Stimulated activated naive CD8-positive, alpha-beta T cell treated with anti-CD3 and anti-CD28 coated beads, Interleukin-15, amount 100 ng/mL, for 72 hours (primary cell): ENCODE data around the gene EFHC1.

Source experiments
- ATAC-seq: fragments of 150-1000 bp; cut with Tn5 transposase; 2 replicates; pipeline ENCODE4 v1.10.0; 2021; ENCODE audit warnings: mild to moderate bottlenecking, moderate library complexity
- DNase-seq, 2 donors: peaks; one replicate each; pipeline ENCODE4 v3.0.0; 2021 to 2022
- H3K27ac Mint-ChIP-seq, 2 donors: one replicate each; pipeline ENCODE4 v1.8.0; 2022; ENCODE audit warnings: mild to moderate bottlenecking in 2 of 2, mixed read lengths in 2 of 2, moderate library complexity in 2 of 2
- H3K27me3 Mint-ChIP-seq: one replicate; pipeline ENCODE4 v1.8.0; 2022; ENCODE audit warnings: mixed read lengths
- H3K4me1 Mint-ChIP-seq: one replicate; pipeline ENCODE4 v1.8.0; 2022; ENCODE audit warnings: mild to moderate bottlenecking, mixed read lengths
- H3K4me3 Mint-ChIP-seq, 2 donors: one replicate each; pipeline ENCODE4 v1.8.0; 2022; ENCODE audit warnings: mild to moderate bottlenecking in 2 of 2, mixed read lengths in 2 of 2, moderate library complexity in 1 of 2
- H3K9me3 Mint-ChIP-seq, 2 donors: one replicate each; pipeline ENCODE4 v1.8.0; 2022; ENCODE audit warnings: mixed read lengths in 2 of 2

EFHC1 gene

GRCh38 chr6:52551483-52552277 is 131.5 kb downstream of the EFHC1 start:
- ATAC-seq: no peak
- H3K4me3 Mint-ChIP-seq: no peak overlapping the region
- no peaks in the 10 kb centered on the region for H3K9me3 Mint-ChIP-seq
- H3K27ac Mint-ChIP-seq: peak overlapping the region in 1 of 2 donors; percentile 20
- DNase-seq: no peak
- H3K4me1 Mint-ChIP-seq: peaks cover 7% of the 10 kb centered on the region
- H3K27me3 Mint-ChIP-seq: no peaks in the 10 kb centered on the region

DNA sequence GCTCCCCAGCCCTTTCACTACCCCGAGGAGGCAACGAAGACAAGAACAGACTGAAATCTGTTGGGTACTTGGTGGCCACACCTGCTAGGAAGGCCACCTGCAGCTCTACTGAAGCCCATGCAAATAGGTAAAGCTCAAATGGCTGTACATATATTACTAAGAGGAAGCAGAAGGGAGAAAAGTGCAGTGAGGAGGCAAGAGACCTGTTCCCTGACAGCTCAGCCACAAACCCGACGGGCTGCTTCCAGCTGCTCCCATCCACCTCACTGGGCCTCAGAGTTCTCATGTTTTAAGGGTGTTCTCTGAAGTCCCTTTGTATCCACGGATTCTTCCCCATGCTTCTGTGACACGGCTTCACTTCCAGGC is 132.1 kb downstream of the EFHC1 start:
- peak overlapping the region in 1 of 2 donors; percentile 20 for H3K27ac Mint-ChIP-seq
- peaks cover 7% of the 10 kb centered on the region for H3K4me1 Mint-ChIP-seq
- no peaks in the 10 kb centered on the region for H3K27me3 Mint-ChIP-seq
- no peaks in the 10 kb centered on the region for H3K9me3 Mint-ChIP-seq
- H3K4me3 Mint-ChIP-seq: no peak overlapping the region
- ATAC-seq: no peak
- DNase-seq: no peak

DNA sequence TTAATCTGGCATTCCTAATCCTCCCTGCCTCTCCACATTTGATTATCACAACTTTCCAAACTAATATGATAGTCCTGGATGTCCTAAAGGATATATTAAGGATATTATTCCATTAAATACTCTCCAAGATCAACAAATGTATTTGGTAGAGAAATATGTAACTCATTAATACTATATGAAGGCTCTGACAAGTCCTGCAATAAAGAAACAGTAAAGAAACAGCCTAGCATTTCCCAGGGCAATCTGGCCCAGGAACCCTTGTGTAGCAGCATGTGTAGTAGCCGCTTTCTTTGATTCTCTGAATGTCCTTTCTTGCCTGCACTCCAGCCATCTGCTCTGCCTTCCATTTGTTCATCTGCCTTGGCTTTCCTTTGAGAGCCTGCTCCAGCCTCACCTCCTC is 133.0 kb downstream of the EFHC1 start:
- no peak overlapping the region for H3K4me3 Mint-ChIP-seq
- no peaks in the 10 kb centered on the region for H3K27me3 Mint-ChIP-seq
- H3K27ac Mint-ChIP-seq: no peak overlapping the region
- ATAC-seq: no peak
- H3K9me3 Mint-ChIP-seq: no peaks in the 10 kb centered on the region
- H3K4me1 Mint-ChIP-seq: peaks cover 7% of the 10 kb centered on the region
- DNase-seq: no peak

- DNase-seq (no peak), ATAC-seq (no peak)
- H3K27me3 Mint-ChIP-seq: no peaks in the 10 kb centered on the region
- H3K9me3 Mint-ChIP-seq: no peaks in the 10 kb centered on the region
- H3K27ac Mint-ChIP-seq: no peak overlapping the region
- no peak overlapping the region for H3K4me3 Mint-ChIP-seq
- peaks cover 7% of the 10 kb centered on the region for H3K4me1 Mint-ChIP-seq
Measured at GRCh38 chr6:52553719-52554118, 133.6 kb downstream of the EFHC1 start.

DNA sequence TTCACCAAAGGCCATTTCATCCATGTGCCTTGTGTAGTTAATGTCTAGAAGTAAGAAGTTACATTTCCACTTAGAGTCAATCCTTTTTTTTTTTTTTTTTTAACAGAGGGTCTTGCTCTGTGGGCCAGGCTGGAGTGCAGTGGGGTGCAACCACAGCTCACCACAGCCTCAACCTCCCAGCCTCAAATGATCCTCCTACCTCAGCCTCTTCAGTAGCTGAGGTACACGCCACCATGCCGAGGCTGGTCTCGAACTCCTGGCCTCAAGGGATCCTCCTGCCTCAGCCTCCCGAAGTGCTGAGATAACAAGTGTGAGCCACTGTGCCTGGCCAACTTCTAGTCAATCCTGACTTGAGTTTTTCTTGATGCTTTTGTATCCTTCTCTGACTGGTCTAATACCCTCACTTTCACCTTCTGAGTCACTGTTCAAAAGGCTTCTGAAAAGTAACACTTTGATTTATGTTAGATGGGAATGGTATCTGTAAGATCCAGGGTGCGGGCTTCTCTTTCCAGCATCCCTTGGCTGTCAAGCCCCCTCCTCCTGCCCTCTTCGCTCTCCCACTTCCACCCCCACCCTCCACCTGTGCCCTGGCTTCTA is 134.6 kb downstream of the EFHC1 start:
- Mint-ChIP-seq H3K27ac (no peak overlapping the region), H3K4me3 (no peak overlapping the region), H3K27me3 (no peaks in the 10 kb centered on the region), H3K4me1 (peaks cover 6% of the 10 kb centered on the region), H3K9me3 (no peaks in the 10 kb centered on the region)
- ATAC-seq (no peak), DNase-seq (no peak)

DNA sequence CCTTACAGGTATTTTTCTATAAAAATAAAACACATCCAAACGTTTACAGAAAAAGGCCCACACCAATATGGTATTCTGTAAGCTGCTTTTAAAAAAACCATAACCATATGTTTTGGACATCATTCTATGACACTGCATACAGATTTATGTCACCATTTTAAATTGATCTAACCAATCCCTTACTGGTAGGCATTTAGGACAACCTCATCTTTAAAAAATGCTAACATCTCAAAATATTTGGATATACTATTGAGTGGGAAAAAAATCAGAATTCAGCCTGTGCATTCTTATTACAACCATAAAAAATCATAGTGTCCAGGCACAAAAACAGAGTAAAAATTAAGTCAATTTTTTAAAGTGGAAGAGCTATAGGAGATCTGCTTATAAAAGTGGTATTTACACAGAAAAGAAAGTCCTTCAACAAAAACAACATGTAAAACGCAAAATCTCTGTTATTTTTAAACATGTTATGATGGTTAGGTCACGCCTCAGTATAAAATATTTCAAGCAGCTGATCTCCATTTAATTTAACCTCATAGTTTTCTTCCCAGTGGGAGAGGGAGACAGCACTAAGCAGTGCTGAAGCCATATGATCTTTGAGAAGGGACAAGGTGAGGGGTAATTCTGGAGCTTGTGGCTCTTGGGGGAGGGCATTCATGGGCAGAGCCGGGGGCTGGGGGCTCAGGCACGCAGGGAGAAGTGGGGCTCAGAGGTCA is 135.5 kb downstream of the EFHC1 start:
- no peak for DNase-seq
- no peaks in the 10 kb centered on the region for H3K4me1 Mint-ChIP-seq
- no peak for ATAC-seq
- no peaks in the 10 kb centered on the region for H3K9me3 Mint-ChIP-seq
- H3K27me3 Mint-ChIP-seq: no peaks in the 10 kb centered on the region
- no peak overlapping the region for H3K4me3 Mint-ChIP-seq
- H3K27ac Mint-ChIP-seq: no peak overlapping the region

- Mint-ChIP-seq H3K4me3 (no peak overlapping the region), H3K9me3 (no peaks in the 10 kb centered on the region), H3K27ac (no peak overlapping the region), H3K27me3 (no peaks in the 10 kb centered on the region), H3K4me1 (no peaks in the 10 kb centered on the region)
- ATAC-seq (no peak), DNase-seq (no peak)
Measured at GRCh38 chr6:52557389-52558265, 137.5 kb downstream of the EFHC1 start.

GRCh38 chr6:52558266-52559000 is 138.3 kb downstream of the EFHC1 start:
- DNase-seq (no peak), ATAC-seq (no peak)
- Mint-ChIP-seq H3K27me3 (no peaks in the 10 kb centered on the region), H3K4me1 (no peaks in the 10 kb centered on the region), H3K27ac (no peak overlapping the region), H3K4me3 (no peak overlapping the region), H3K9me3 (no peaks in the 10 kb centered on the region)

- DNase-seq: no peak
- H3K27me3 Mint-ChIP-seq: no peaks in the 10 kb centered on the region
- H3K27ac Mint-ChIP-seq: no peak overlapping the region
- no peaks in the 10 kb centered on the region for H3K9me3 Mint-ChIP-seq
- peaks cover 6% of the 10 kb centered on the region for H3K4me1 Mint-ChIP-seq
- no peak for ATAC-seq
- H3K4me3 Mint-ChIP-seq: no peak overlapping the region
Measured at GRCh38 chr6:52560462-52560861, 140.3 kb downstream of the EFHC1 start.

DNA sequence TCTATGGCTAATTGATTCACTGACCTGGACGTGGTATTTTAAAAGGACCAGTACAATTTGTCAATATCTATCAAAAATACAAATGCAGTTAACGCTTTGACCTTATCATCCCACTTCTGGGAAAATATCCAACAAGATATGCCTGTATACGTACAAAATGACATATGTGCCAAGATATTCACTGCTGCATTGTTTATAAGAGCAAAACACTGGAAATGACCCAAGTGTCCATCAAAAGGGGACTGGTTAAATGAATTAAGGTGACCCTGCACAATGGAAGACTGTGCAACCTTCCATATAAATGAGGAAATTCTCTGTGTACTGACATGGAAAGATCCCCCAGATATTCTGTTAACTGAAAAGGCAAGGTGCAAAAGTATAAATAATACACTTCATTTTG is 142.8 kb downstream of the EFHC1 start:
- peaks cover 20% of the 10 kb centered on the region for H3K4me1 Mint-ChIP-seq
- ATAC-seq (no peak), DNase-seq (no peak)
- no peaks in the 10 kb centered on the region for H3K9me3 Mint-ChIP-seq
- no peak overlapping the region for H3K4me3 Mint-ChIP-seq
- H3K27ac Mint-ChIP-seq: no peak overlapping the region
- no peaks in the 10 kb centered on the region for H3K27me3 Mint-ChIP-seq

DNA sequence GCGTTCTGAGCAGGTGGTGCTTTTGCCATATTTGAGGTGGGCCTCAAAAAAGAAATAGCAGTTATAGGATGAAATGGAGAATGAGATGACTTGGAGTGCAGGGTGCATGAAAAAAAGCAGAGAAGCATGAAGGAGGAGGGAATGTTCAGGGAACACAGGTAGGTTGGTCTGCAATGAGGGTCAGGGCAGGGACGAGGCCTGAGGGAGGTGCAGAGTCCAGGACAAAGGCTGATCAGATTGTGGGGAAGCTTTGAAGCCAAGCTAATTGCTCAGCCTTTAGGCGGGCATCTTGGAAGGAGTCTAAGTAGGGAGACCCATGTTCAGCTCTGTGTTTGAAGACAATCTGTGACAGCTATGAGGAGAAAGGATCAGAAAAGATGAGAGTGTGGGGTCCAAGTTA is 144.7 kb downstream of the EFHC1 start:
- Mint-ChIP-seq H3K27me3 (no peaks in the 10 kb centered on the region), H3K4me1 (peaks cover 20% of the 10 kb centered on the region), H3K27ac (no peak overlapping the region), H3K9me3 (no peaks in the 10 kb centered on the region), H3K4me3 (no peak overlapping the region)
- no peak for ATAC-seq
- DNase-seq: no peak

DNA sequence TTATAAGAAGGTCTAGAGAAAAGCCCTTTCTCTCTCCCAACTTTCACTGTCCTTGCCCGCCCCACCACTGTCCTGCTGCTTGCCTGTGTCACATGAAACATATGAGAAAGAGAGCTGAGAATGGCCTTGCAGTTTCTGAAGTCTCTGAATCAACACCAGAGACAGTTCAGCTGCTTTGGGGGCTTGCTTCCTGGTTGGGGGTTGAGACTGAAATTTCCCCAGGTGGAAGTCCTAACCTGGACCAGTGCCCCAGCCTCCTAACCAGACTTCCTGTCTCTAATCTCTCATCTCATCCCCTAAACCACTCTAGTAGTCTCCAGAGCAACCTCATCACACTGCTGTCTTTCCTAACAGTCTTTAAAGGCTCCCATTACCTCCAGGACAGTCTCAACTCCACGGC is 146.1 kb downstream of the EFHC1 start:
- H3K27ac Mint-ChIP-seq: no peak overlapping the region
- peaks cover 20% of the 10 kb centered on the region for H3K4me1 Mint-ChIP-seq
- H3K4me3 Mint-ChIP-seq: no peak overlapping the region
- no peaks in the 10 kb centered on the region for H3K27me3 Mint-ChIP-seq
- DNase-seq (no peak), ATAC-seq (no peak)
- H3K9me3 Mint-ChIP-seq: no peaks in the 10 kb centered on the region

- Mint-ChIP-seq H3K4me3 (no peak overlapping the region), H3K9me3 (no peaks in the 10 kb centered on the region), H3K27me3 (no peaks in the 10 kb centered on the region), H3K4me1 (peaks cover 20% of the 10 kb centered on the region), H3K27ac (no peak overlapping the region)
- DNase-seq: no peak
- ATAC-seq: peak; percentile 20
Measured at GRCh38 chr6:52566853-52567279, 146.7 kb downstream of the EFHC1 start.

- Mint-ChIP-seq H3K27ac (peak overlapping the region in 1 of 2 donors; percentile 53), H3K4me3 (no peak overlapping the region), H3K9me3 (no peaks in the 10 kb centered on the region), H3K4me1 (peaks cover 30% of the 10 kb centered on the region), H3K27me3 (no peaks in the 10 kb centered on the region)
- ATAC-seq (no peak), DNase-seq (no peak)
Measured at GRCh38 chr6:52568320-52568719, 148.2 kb downstream of the EFHC1 start.

DNA sequence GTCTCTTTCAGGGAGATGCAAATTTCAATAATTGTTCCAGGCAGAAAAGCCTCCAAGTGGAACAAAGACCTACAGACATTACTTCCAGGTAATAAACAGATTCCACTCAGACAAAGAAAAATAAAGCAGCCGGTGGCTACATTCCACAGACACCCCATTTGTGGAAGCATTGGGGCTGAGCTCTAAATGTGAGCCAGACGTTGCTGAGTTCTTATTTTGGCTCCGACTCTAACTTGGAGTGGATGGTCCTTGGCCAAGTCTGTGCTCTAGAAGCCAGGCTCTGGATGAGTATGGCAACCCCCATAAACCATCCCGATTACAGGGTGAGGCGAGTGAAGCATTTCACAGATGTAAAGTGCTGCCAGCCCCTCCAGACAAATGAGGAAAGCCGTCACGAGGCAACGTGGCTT is 150.2 kb downstream of the EFHC1 start:
- no peaks in the 10 kb centered on the region for H3K9me3 Mint-ChIP-seq
- no peak overlapping the region for H3K4me3 Mint-ChIP-seq
- H3K27me3 Mint-ChIP-seq: no peaks in the 10 kb centered on the region
- peaks cover 43% of the 10 kb centered on the region for H3K4me1 Mint-ChIP-seq
- ATAC-seq: no peak
- peak overlapping the region in 1 of 2 donors; percentile 87 for H3K27ac Mint-ChIP-seq
- DNase-seq: no peak
